ENCODE results near the gene TIMP2.
A peak's percentile ranks its signal among the peaks of the same experiment; 100 is the strongest.
"Not testable (repeated sequence)": the region's sequence is repeated elsewhere in the genome, so short reads cannot be mapped to it uniquely, and the experiment has no call there.

TIMP2 gene, protein sequence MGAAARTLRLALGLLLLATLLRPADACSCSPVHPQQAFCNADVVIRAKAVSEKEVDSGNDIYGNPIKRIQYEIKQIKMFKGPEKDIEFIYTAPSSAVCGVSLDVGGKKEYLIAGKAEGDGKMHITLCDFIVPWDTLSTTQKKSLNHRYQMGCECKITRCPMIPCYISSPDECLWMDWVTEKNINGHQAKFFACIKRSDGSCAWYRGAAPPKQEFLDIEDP

DNA sequence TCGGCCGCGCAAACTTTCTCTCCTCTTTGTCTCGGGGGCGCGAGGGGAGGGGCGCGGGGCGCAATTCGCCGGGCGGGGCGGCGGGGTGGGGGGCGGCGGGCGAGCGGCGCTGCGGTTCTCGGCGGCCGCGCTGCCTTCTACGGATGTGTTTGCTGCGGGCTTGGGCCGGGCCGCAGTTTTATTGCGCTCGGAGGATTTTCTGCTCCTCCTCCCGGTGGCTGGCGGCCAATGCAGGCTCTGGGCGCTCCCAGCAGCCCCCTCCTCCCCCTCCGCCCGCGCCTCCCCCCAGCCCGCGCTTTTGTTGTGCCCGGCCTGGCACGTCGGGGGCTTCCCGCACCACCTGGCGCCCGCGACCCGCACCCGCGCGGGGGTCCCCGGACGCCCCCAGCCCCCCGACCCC is at the start of gene TIMP2:
TIMP2 (minus strand) TSS at position 154 of the 400 bp plus-strand sequence. CDS start 299 bp downstream, outside the sequence.
- peak; percentile 86 to 88 for DNase-seq

DNA sequence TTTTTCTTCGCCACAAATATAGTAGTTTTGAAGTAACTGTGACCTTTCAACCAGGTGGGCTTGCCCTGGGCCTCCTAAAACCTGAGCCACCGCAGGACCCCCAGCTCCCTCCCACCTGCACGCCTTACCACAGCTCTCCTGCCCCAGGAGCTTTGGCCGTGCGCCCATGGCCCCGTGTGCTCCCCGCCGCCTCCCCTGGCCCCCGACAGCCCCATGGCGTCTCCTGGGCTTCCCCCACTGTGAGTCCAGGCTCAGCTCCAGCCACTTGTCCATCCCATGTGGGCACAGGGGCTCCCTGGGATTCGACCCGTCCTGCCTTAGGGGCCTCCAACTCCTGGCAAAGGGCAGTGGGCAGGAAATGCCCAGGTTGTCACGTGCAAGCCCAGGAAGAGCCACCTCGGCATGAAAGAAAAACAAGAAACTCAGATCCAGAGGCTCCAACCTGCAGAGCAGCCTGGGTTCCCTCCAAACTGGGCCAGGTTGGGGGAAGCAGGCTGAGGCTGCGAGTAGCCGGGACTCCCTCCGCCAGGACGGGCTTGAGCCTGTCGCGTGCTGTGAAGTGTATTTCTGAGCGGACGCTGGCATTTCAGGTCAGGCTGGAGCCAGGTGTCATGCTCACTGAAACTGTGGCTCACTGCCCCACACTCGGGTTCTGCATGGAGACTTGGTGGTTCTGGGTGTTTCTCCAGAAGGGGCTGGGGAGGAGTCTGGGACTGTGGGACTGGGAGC is 48.8 kb upstream of the TIMP2 start:
- no peak for DNase-seq

DNA sequence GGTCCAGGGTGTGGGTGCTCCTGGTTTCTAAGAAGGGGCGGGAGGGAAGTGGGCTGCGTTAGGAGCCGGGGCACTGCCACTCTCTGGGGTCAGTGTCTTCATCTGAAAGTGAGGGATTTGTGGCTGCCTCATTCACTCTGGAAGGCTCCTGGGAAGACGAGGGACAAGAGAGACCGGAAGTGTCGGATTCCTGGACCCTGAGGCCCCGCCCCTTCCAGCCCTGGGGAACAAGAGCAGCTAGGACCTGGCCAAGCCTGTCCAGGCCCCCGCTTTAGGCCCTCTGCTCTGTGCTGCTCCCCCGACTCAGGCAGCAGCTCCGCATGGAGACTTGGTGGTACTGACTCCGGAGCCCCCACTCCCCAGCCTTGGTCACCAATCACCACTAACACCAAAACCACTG is 48.0 kb upstream of the TIMP2 start:
- DNase-seq: no peak

DNA sequence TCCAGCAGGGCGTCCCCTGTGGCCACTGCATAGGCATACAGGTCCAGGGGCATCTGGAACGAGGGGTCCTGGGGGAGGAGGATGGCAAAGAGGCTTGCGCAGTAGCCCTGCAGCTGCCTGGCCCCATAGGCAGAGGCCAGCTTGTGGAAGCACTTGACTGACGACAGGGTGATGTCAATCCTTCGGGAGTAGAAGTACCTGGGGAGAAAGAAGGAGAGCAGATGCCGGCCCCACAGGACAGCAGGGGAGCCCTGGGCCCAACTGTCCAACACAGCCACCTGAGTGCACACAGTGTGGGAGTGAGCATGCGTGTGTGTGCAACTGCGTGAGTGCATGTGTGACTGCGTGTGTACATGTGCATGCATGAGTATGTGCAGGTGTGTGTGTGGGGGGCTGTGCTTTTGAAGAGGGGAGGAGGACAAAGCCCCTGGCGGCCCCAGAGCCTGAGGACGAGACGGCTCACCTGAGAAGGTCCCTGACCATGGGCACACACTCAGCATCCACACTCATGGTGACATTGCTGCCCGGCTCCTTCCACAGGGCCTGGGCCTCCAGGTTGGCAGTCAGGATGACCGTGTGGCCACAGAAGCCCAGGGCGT is 47.4 kb upstream of the TIMP2 start:
- DNase-seq: no peak

DNA sequence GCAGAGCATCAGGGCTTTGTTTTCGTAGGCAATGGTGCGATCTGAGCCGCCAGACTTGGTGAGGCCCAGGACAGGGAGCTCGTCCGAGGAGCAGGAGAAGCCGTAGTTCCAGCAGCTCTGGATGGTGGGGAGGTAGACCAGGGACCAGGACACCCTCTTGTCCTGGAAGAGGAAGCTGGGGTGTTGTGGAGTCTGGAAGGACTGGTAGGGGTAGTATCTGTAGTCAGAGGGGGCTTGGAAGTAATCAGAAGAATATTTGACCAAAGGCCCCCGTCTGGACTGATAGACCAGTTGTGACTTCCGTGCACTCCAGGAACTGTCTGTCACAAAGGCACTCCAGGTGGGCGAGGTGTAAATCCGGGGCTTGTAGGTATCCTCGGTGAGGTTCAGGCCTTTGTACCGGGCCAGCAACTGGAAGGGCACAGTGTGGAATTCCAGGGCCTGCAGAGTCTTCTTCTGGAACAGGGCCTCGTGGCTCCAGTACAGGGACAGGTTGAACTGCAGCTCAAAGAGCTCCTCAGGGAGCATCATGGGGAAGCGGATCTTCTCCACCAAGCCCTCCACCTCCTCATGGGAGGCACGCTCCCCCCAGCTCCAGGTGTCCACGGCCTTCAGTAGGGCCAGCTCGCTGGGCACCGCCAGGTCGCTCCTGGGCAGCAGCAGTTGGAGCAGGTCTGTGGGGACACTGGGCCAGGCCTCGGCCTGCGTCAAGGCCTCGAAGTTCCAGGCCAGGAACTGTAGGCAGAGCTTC is 46.7 kb upstream of the TIMP2 start:
- DNase-seq: peak in 1 of 2 experiments; percentile 20

DNA sequence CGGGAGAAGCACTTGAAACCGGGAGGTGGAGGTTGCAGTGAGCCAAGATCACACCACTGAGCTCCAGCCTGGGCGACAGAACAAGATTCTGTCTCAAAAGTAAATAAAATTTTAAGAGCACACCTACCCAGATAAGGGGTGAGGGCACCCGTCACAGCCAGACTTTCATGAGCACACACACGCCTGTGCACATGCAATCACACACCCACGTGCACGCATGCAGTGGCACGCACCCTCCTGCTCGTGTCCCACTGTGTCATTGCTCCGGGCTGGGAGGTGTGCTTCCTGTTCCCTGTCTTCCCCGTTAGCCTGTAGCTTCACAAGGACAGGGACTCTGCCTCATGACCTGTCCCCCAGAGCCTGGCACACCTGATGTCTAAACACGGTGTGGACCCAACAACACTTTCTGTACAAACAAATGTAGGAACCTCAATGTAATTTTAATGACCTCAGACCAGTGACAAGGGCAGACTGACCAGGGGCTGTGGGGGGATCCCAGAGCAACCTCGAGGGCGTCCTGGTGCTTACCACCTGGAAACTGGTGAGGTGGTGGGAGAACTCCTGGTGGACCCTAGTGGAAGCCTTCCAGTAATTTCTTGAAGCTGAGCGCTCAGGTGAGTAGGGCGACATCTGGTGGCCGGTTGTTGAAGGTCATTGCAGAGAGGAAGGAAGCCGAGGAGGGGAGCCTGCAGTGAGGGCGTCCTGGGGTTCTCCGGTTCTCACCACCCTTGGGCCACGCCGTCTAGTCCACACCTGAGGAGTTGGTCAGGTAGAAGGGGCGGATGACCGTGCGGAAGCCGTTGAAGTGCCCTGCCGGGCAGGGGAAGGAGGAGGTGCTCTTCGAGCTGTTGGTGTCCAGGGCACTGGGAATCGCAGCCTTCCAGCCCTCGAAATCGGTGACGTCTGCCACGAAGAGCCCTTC is 45.9 kb upstream of the TIMP2 start:
- peak; percentile 72 to 83 for DNase-seq

DNA sequence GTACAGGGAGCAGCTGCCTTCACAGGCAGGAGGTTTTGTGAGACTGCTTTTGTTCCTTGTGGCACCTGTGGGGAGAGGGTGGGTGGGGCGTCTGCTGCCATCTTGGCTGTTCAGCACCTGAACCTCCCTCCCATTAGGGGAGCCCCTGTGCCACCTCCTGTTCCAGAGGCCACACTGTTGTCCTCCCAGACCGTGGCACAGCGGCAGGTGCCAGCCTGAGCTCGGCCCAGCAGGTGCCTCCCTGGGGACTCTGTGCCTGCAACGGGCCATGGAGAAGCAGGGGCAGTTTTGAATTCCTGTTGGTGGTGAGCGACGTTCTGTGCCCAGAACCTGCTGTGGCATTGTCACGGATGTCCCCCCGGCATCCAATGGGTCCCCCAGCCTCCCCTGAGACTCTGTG is 44.7 kb upstream of the TIMP2 start:
- peak in 1 of 2 experiments; percentile 41 for DNase-seq

DNA sequence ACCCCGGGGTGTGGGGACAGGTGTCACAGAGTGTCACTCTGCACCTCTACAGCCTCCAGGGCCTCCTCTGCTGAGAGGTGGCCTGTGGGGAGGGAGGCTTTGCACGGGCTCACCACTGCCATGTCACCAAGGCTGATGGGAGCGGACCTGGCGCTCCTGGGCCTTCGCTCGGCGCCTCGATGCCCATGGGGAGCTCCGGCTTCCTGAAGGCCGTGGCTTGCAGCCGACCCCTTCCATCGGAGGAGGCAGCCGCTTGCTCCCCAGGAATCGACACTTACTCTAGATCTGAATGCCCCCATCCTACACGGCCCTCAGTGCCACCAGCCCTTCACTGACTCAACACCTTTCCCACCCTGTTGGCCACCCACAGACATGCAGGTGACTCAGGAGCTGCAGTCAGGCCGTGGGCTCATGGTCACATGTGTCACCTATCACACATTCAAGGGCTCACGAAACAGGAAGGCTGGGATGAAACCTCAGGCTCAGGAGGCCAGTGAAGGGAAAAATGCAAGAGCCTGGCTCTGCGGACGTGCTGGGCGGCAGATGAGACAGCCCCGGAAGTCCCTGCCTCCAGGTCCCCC is 42.7 kb upstream of the TIMP2 start:
- DNase-seq: no peak

DNA sequence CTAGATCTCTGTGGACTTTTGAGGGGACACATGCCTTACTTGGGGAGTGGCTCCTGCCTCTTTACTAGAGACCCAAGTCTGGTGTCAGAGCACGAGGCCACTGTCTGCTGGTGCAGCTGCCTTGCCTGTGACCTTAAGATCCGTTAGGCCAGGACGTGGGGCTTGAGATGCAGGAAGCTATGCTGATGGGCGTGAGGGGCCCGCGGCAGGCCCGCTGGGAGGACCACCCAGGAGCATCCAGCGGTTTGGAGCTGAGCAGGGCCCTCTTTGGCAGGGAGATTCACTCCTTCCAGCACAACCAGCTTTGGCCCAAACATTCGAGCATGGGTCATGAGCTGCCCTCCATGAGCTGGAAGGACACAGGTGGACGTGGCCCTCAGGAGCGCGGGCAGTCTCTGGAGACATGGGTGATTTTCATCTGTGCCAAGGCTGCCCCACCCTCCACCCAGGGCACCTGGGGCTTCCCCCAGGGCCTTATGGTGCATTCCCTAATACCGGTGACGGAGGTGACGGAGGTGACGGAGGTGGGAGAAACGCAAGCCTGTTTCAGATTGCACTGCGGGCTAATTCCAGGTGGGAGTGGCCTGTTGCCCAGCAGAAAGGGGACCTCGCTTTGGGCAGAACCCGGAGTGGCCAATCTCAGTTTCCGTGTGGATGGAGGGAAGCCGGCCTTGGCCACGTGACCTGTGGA is 41.9 kb upstream of the TIMP2 start:
- DNase-seq: no peak

DNA sequence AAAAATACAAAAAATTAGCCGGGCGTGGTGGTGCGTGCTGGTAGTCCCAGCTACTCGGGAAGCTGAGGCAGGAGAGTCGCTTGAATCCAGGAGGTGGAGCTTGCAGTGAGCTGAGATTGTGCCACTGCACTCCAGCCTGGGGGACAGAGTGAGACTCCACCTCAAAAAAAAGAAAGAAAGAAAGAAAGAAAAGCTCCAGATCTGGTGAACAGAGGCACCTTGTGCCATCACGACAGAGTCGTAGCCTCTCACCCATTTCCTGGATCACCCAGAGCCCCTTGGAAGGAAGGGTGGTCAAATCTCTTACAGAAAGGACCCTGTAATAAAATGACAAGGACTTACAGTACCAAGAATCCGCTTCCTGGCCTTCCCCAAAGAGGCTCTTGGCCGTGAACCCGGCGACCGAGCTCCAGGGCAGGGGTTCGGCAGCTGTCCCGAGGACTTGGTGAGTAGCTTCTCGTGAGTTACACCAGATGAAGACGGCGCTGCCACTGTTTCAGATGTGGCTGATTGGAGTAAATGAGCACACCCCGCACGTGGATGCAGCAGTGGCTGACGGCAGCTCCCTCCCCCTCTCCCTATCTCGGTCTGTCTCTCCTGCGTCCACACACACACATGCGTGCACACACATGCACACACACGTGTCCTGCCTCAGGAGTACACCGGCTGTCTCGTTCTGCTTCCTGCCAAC is 41.1 kb upstream of the TIMP2 start:
- no peak for DNase-seq

DNA sequence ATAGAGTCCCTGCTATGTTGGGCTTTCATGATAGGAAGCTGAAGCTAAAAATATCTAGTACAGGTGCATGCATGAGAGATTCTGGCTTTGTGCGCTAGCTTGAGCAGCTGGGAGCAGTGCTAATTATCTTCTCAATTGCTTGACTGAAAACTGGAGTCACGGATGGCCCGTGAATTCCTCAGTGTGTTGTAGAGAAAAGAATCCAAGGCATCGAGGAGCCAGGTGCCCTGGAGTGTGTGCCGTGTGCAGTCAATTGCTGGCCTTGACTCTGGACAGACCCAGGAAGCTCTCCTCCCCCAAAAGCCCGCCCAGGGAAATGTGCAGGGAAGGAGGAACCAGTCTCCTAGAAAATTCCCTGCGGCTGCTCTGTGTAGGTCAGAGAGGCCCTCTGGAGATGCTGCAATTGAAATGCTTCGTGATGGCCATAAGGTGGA is 40.3 kb upstream of the TIMP2 start:
- DNase-seq: peak; percentile 47 to 77

DNA sequence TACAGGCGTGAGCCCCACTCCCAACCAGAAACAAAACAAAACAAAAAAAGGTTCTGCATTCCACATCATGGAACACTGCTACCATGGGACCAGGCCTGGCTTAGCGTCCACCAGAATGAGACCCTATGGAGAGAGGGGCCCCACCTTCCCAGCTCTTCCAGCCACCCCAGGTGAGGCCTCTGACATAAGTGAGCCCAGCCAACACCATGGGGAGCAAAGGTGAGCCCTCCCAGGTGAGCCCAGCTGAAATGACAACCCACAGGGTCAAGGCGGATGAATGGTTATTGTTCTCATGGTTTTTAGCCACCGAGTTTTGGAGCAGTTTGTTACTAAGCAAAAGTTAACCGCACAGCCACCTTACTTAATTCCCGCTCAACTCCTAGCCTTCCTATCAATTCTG is 38.2 kb upstream of the TIMP2 start:
- DNase-seq: no peak

DNA sequence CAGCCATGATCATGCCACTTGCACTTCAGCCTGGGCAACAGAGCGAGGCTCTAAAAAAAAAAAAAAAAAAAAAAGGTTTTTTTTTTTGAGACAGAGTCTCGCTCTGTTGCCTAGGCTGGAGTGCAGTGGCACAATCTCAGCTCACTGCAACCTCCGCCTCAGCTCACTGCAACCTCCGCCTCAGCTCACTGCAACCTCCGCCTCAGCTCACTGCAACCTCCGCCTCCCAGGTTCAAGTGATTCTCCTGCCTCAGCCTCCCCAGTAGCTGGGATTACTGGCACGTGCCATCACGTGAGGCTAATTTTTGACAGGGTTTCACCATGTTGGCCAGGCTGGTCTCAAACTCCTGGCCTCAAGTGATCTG is 37.8 kb upstream of the TIMP2 start:
- DNase-seq: not testable (repeated sequence)

DNA sequence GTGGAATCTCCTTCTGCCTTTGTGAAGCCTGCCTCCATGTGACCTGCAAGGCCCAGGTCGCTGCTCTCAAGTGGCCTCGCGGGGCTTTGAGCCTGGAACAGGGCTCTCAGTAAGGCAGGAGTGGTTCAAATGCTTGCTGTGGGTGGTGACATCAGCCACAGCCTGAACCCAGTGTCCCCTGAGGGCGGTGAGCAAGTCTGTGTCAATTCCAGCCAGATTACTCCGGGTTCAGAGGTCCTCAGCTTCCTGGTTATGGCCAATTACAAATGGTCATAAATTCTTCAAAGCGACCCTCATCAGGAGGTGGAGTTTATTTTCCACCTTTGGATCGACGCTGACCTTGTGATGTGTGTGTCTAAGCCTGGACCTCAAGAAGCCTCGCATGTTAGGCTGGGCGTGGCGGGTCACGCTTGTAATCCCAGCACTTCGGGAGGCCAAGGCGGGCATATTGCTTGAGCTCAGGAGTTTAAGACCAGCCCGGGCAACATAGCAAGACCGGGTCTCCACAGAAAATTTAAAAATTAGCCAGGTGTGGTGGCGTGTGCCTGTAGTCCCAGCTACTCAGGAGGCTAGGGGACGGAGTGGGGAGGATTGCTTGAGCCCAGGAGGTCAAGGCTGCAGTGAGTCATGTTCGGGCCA is 37.3 kb upstream of the TIMP2 start:
- DNase-seq: no peak

DNA sequence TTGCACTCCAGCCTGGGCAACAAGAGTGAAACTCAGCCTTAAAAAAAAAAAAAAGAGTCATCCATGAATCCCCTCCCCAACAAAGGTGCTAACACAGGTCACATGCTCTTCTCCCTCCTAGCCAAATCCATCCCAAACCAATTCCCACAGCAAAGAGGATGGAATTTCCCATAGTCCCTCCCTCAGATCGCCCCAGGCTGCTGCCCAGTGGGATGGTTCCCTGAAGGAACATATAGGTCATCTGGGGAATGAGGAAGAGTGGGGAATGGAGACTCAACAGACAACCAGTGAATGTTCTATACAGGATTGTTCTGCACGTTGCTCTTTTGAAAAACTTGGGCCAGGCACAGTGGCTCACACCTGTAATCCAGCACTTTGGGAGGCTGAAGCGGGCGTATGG is 36.4 kb upstream of the TIMP2 start:
- no peak for DNase-seq

DNA sequence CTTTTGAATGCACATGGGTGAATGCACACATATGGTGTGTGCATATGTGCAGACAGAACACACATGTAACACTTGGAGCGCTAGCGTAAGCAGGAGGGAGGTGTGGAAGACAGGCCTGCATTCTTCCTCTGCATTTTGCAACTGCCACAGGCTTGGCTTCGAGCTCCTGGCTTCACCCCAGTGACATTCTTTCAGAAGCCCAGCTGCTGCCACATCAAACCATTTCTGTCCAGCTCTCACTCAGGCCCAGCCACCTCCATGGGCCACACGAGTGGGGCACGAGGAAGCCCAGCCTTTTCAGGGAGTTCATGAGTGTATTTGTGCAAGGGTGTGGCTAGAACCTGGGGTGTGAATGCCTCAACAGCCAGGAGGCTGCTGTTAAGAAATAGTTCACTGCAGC is 35.7 kb upstream of the TIMP2 start:
- no peak for DNase-seq

DNA sequence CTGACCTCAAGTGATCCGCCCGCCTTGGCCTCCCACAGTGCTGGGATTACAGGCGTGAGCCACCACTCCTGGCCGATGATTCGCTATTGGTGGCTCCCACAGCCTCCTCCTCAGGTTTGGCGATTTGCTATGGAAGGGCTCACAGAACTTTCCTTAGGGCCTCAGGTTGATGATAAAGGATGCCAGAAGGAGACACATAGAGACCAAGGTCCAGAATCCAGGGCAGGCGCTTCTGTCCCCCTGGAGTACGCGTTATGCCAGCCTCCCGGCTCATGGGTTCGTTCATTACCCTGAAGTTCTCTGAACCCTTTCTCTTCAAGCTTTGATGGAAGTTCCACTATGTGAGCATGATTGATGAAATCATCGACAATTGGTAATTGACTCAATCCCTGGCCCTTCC is 34.6 kb upstream of the TIMP2 start:
- no peak for DNase-seq

DNA sequence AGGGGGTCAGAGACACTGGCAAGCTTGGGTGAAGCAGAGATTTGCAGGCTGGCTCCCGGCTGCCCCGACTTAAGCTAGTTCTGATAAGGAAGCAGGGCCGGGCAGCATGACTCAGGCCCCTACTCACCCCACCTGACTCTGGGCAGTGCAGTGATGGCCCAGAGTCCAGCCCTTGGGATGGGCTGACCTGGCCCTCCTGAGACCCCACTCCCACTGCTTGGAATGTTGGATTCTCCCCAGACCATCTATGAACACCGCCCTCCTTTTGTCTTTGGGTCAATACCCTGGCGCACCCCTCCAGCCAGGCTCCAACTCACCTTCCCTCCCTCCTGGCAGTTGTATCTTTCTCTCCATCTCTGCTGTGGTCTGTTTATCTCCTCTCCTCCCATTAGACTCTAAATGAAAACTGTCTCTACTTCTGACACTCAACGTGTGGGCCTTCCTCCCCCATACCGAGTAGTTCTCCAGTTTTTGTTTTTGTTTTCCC is 33.5 kb upstream of the TIMP2 start:
- no peak for DNase-seq

DNA sequence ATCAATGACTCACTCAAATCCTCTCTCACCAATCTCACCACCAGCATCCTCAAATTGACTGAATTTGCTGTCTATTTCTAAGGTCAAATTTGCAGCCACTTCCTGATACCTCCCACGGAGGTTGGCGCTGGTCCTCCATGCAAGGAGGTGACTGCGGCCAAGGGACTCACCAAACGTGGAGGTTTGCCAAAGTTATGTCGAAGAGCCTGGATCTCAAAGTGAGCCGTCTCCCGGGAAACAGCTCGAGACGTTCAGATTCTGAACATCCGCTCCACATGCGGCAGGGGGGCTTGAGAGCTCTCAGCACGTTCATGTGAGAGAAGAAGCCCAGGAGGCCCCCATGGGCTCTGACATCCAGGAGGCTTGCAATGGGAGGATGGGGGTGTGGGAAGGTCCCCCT is 31.9 kb upstream of the TIMP2 start:
- no peak for DNase-seq

DNA sequence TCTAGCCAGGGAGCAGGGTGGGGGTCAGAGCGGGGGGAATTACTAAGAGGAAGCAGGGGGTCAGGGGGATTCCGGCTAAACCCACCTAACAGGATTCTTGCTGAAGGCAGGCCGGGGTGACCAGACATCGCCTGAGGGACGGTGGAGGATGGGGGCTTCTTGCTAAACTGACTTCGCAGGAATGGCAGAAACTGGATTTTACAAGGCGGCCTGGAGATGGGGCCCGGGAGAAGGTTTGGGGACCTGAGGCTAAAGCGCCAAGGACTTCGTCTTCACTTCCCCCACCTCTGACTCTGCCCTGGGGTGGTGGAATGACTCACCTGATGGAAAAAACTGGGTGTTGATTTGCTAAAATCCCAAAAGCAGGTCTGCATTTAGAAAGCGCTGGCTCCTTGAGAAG is 31.1 kb upstream of the TIMP2 start:
- DNase-seq: no peak

All from NCI-H2081 (cell line).